Activated T-helper 17 cell treated with anti-CD3 and anti-CD28 coated beads, Interleukin-2, amount 50 U/mL, for 72 hours (primary cell): ENCODE measurements around the gene LDB1. TPM values are rescaled to one million over a fixed set of nuclear protein-coding genes. Genes with fewer than 3 reads are reported as not detected.
A peak's percentile ranks its signal among the peaks of the same experiment; 100 is the strongest.

Experiments
- ATAC-seq: fragments of 150-1000 bp; cut with Tn5 transposase; replicated peaks from 2 replicates; pipeline ENCODE4 v1.10.0; 2021; ENCODE audit warnings: mild to moderate bottlenecking, moderate library complexity
- H3K27ac Mint-ChIP-seq: one replicate; pipeline ENCODE4 v1.8.0; 2022; ENCODE audit warnings: mixed read lengths
- H3K27me3 Mint-ChIP-seq: one replicate; pipeline ENCODE4 v1.8.0; 2022; ENCODE audit warnings: mixed read lengths
- H3K36me3 Mint-ChIP-seq: one replicate; pipeline ENCODE4 v1.8.0; 2022; ENCODE audit warnings: low read depth, mild to moderate bottlenecking, mixed read lengths
- H3K4me1 Mint-ChIP-seq: one replicate; pipeline ENCODE4 v1.8.0; 2022; ENCODE audit warnings: mixed read lengths
- H3K4me3 Mint-ChIP-seq: one replicate; pipeline ENCODE4 v1.8.0; 2022; ENCODE audit warnings: mild to moderate bottlenecking, mixed read lengths
- H3K9me3 Mint-ChIP-seq: one replicate; pipeline ENCODE4 v1.8.0; 2022; ENCODE audit warnings: mixed read lengths
- total RNA-seq, 2 donors: library from RNA; stranded (reverse); gene quantifications; one replicate each; pipeline ENCODE4 v1.2.3, GENCODE V29; 2022

LDB1 gene
- total RNA-seq, 2 donors from 2014 or later, result 93.6 to 99.1 TPM

DNA sequence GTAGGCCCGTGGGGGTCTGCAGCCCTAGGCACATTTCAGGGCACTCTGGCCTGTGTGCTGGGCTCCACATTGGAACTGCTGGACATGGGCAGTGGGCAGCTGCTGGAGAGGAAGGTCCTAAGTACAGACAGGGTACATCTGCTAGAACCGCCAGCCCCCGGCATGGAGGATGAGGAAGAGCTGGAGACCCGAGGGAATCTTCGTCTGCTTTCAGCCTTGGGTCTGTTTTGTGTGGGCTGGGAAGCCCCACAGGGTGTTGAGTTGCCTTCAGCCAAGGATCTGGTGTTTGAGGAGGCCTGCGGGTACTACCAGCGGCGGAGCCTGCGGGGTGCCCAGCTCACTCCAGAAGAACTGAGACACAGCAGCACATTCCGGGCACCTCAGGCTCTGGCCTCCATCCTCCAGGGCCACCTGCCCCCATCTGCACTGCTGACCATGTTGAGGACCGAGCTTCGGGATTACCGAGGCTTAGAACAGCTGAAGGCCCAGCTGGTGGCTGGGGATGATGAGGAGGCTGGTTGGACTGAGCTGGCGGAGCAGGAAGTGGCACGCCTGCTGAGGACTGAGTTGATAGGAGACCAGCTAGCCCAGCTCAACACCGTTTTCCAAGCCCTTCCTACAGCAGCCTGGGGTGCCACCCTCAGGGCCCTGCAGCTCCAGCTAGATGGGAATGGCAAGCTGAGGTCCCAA, 53.6 kb downstream of the LDB1 start:
- no peaks in the 10 kb centered on the region for H3K9me3 Mint-ChIP-seq
- no peaks in the 10 kb centered on the region for H3K36me3 Mint-ChIP-seq
- peak overlapping the region; percentile 83 for H3K4me3 Mint-ChIP-seq
- H3K4me1 Mint-ChIP-seq, result peaks cover 6% of the 10 kb centered on the region
- H3K27ac Mint-ChIP-seq, result peak overlapping the region; percentile 86
- ATAC-seq, result no peak
- H3K27me3 Mint-ChIP-seq, result no peaks in the 10 kb centered on the region

DNA sequence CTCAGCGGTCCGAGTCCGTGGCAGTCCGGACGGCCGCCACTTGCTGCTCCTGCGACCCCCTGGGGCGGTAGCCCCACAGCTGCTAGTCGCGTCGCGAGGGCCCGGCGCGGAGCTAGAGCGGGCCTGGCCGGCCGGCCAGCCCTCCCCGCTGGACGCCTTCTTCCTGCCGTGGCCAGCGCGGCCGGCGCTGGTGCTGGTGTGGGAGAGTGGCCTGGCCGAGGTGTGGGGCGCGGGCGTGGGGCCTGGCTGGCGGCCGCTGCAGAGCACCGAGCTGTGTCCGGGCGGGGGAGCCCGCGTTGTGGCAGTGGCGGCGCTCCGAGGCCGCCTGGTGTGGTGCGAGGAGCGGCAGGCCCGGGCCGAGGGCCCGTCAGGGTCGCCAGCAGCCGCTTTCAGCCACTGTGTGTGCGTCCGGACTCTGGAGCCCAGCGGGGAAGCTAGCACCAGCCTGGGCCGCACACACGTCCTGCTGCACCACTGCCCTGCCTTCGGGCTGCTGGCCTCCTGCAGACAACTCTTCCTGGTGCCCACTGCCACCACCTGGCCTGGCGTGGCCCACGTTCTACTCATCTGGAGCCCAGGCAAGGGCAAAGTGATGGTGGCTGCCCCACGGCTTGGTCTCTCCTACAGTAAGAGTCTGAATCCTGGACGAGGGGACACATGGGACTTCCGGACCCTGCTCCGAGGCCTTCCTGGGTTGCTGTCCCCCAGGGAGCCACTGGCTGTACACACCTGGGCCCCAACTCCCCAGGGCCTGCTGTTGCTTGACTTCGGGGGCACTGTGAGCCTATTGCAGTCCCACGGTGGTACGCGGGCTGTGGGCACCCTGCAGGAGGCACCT, 54.4 kb downstream of the LDB1 start:
- Mint-ChIP-seq H3K4me3 (peak overlapping the region; percentile 83), H3K27ac (peak overlapping the region; percentile 86), H3K36me3 (no peaks in the 10 kb centered on the region), H3K4me1 (peaks cover 6% of the 10 kb centered on the region), H3K9me3 (no peaks in the 10 kb centered on the region), H3K27me3 (no peaks in the 10 kb centered on the region)
- ATAC-seq, result peak; percentile 19

DNA sequence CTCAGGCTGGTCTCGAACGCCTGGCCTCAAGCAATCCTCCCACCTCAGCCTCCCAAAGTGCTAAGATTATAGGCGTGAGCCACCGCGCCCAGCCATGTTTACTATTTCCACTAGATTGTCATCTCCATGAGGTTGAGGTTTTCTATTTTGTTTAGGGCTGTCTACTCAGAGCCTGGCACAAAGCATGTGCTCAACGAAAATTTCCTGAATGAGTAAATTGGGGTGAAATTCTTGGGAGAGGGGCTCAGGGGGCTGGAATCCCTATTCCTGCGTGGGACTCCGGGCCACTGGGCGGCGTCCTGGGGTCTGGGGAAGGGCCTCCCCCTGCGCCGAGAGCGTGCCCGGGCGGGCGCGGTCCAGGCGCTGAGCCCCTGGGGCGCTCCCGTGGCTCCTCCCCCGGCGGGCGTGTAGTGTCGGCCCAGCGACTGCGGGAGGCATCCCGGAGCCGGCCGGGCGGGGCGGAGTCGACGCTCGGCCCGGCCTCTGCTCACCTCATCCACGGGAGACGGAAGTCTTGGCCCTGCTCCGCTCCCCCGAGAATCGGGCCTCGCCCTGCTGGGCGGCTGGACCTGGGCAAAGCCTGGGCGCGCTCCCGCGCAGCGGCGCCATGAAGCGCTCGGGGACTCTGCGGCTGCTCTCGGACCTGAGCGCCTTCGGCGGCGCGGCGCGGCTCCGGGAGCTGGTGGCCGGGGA, 55.2 kb downstream of the LDB1 start, which contains the start of gene HPS6:
HPS6 (plus strand) TSS at position 482 of the 693 bp plus-strand sequence; CDS start at position 608, 126 bp downstream.
- no peaks in the 10 kb centered on the region for H3K9me3 Mint-ChIP-seq
- H3K27me3 Mint-ChIP-seq, result no peaks in the 10 kb centered on the region
- ATAC-seq, result peak; percentile 98
- H3K4me1 Mint-ChIP-seq, result peaks cover 6% of the 10 kb centered on the region
- H3K36me3 Mint-ChIP-seq, result no peaks in the 10 kb centered on the region
- H3K27ac Mint-ChIP-seq, result peak within 1 kb of the TSS; percentile 91
- peak within 1 kb of the TSS; percentile 87 for H3K4me3 Mint-ChIP-seq

DNA sequence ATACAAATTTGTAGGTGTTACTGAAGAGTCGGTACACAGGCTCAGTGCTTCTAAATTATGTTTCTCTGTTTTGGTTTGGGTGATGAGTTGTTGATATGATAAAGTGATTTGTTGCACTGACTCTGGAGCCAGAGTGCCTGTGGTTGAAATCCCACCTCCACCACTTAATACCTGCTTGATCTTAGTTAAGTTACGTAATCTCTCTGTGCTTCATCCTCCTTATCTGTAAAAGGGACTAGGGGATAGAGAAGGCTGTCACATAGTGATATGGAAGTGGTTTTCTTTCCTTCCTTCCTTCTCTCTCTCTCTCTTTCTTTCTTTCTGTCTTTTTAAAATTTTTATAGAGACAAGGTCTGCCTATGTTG, 55.7 kb downstream of the LDB1 start:
- Mint-ChIP-seq H3K4me1 (peaks cover 6% of the 10 kb centered on the region), H3K27me3 (no peaks in the 10 kb centered on the region), H3K9me3 (no peaks in the 10 kb centered on the region), H3K36me3 (no peaks in the 10 kb centered on the region), H3K4me3 (peak overlapping the region; percentile 87), H3K27ac (peak overlapping the region; percentile 91)
- ATAC-seq, result no peak

DNA sequence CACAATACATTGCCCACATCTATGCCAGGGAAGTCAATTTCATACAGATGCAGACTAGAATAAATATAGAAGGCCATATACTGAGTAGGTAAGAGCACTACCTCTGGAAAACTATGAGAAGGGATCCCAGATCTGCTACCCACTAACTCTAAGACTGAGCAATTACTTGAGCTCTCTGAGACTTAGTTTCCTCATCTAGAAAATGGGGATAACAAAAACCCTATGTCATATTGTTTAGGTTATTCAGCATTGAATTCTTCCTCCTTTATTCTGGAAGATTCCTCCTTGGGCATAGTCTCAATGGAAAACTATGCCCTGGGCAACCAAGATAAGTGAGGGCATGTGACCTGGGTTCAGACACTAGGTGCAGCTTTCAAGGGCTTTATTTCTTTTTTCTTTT, 60.2 kb downstream of the LDB1 start:
- no peaks in the 10 kb centered on the region for H3K9me3 Mint-ChIP-seq
- ATAC-seq, result no peak
- H3K27ac Mint-ChIP-seq, result no peak overlapping the region
- H3K27me3 Mint-ChIP-seq, result no peaks in the 10 kb centered on the region
- no peaks in the 10 kb centered on the region for H3K36me3 Mint-ChIP-seq
- peaks cover 6% of the 10 kb centered on the region for H3K4me1 Mint-ChIP-seq
- no peak overlapping the region for H3K4me3 Mint-ChIP-seq

Other genes starting within 250 kb of the LDB1 start
- 10 to 100 TPM; 27.7 to 38.5 TPM for gene ARMH3, start 64.2 kb downstream of the LDB1 start, total RNA-seq
- gene HPS6, start 55.0 kb downstream of the LDB1 start, total RNA-seq, result 10 to 100 TPM; 12.5 to 21.6 TPM
- gene PPRC1, start 12.7 kb upstream of the LDB1 start, total RNA-seq, result 10 to 100 TPM; 34.5 to 71.3 TPM
- 100 to 1,000 TPM in 1 of 2 donors, 10 to 100 TPM in 1; 76.9 to 168 TPM for gene NOLC1, start 32.0 kb upstream of the LDB1 start, total RNA-seq
- gene ELOVL3, start 105.9 kb upstream of the LDB1 start, total RNA-seq, result under 1 TPM; 0.24 to 0.32 TPM
- under 1 TPM in 1 of 2 donors, not detected in 1; 0.17 TPM for gene PITX3, start 121.1 kb upstream of the LDB1 start, total RNA-seq
- 10 to 100 TPM; 28.5 to 38.9 TPM for gene GBF1, start 125.2 kb upstream of the LDB1 start, total RNA-seq